BJ (cell line): ENCODE results near the gene SORCS3. TPM values are rescaled to one million over a fixed set of nuclear protein-coding genes. Genes with fewer than 3 reads are reported as not detected.

Experiments used
- CTCF ChIA-PET: fragments of 350-600 bp; formaldehyde crosslinking; extraction: SDS; loops from one replicate; lab custom pipeline; 2021; ENCODE audit warnings: antibody characterized with exemption, inconsistent platforms; lab: Yijun Ruan, JAX
- POLR2A ChIA-PET: fragments of 300-600 bp; sonication (Branson Sonifier 250); formaldehyde crosslinking; extraction: SDS; loops from one replicate; lab custom pipeline; 2021; ENCODE audit warnings: antibody characterized with exemption; lab: Charles Lee
- DNase-seq: peaks from one replicate; pipeline ENCODE4 v3.0.0-alpha.2; 2011; ENCODE audit warnings: low read depth
- H3K27me3 ChIP-seq: 2 replicates; pipeline ENCODE4 v1.6.0; 2011; ENCODE audit warnings: low read length; ENCODE audit not compliant: control insufficient read depth, insufficient read depth
- H3K36me3 ChIP-seq: 2 replicates; pipeline ENCODE4 v1.5.1; 2011; ENCODE audit warnings: low read length; ENCODE audit not compliant: control insufficient read depth, insufficient read depth
- H3K4me3 ChIP-seq: 2 replicates; pipeline ENCODE4 v1.5.1; 2011; ENCODE audit warnings: low read depth, mild to moderate bottlenecking, control low read depth, low read length
- CTCF ChIP-seq: IDR thresholded peaks from 2 replicates; pipeline ENCODE4 v1.5.1; 2011; ENCODE audit warnings: low read depth, mild to moderate bottlenecking, control low read depth, inconsistent platforms, low read length, moderate library complexity; ENCODE audit not compliant: insufficient read depth
- polyA plus RNA-seq: library from polyadenylated mRNA; depleted of rRNA; stranded (reverse); fragments of >200 nt; gene quantifications from 2 replicates; pipeline ENCODE4 v1.2.3, GENCODE V29; 2011

Gene SORCS3
- polyA plus RNA-seq, 1 experiment, result not detected

GRCh38 chr10:105197598-105198364 is 556.7 kb downstream of the SORCS3 start:
- POLR2A ChIA-PET, result no interaction called here
- Histone ChIP-seq H3K36me3 (no peaks in the 10 kb centered on the region), H3K4me3 (no peak overlapping the region), H3K27me3 (no peaks in the 10 kb centered on the region)
- DNase-seq, result no peak
- TF ChIP-seq CTCF, result no peak
- CTCF ChIA-PET, result no interaction called here

- no peaks in the 10 kb centered on the region for H3K36me3 ChIP-seq
- TF ChIP-seq CTCF, result no peak
- H3K4me3 ChIP-seq, result no peak overlapping the region
- no peak for DNase-seq
- no peaks in the 10 kb centered on the region for H3K27me3 ChIP-seq
- ChIA-PET POLR2A (no interaction called here), CTCF (interaction anchor here (0.8 kb wide), 1 partner anchor 52 kb away, joined by 3 read pairs; no protein-coding TSS in a partner anchor)
Observed at GRCh38 chr10:105206616-105207015, 565.5 kb downstream of the SORCS3 start.

DNA sequence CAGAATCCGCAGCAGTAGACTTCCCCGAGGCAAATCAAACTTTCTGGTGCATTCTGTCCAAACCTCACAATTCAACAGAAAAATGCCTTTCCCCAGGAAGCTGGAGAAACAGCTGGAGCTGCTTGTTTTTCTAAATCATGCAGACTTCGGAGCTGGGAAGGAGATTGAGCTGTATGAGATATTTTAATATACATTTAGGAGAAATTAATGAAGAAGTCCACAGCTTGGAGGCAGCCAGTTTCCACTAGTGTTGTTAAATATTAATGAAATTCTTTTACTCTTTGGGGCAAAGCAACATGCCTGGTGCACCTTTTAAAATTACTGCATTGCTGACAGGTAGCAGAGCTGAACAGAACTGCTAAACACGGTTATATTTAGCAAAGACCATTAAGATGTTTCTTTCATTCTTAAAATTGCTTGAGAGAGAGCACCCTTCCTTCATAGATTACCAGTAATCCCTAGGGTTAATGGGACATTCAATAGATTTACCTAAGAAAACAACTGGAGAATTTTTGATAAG is 566.4 kb downstream of the SORCS3 start:
- H3K27me3 ChIP-seq, result no peaks in the 10 kb centered on the region
- no peak for TF ChIP-seq CTCF
- no peak for DNase-seq
- no peak overlapping the region for H3K4me3 ChIP-seq
- CTCF ChIA-PET, result no interaction called here
- no peaks in the 10 kb centered on the region for H3K36me3 ChIP-seq
- POLR2A ChIA-PET, result no interaction called here

GRCh38 chr10:105210546-105210945 is 569.5 kb downstream of the SORCS3 start:
- no peaks in the 10 kb centered on the region for H3K27me3 ChIP-seq
- no peak for TF ChIP-seq CTCF
- H3K4me3 ChIP-seq, result no peak overlapping the region
- no peaks in the 10 kb centered on the region for H3K36me3 ChIP-seq
- ChIA-PET CTCF (no interaction called here), POLR2A (no interaction called here)
- DNase-seq, result no peak

DNA sequence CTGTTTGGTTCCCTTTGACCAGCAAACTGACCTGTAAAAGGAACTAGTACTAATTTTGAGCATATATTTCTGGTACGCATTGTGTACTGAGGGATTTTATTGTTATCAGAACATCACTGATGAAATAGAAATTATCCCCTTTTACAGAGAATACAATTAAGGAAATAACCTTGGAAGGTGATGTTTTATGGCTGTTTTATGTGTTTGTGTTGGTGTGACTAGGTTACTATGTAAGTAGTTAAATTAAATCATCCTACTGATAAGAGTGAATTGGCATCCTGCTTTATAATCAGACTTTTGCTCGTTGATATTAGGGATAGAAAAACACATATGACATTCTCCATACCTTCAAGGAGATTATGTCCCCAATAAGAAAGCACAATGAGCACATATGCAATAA is 596.6 kb downstream of the SORCS3 start:
- DNase-seq, result no peak
- H3K4me3 ChIP-seq, result no peak overlapping the region
- no peak for TF ChIP-seq CTCF
- CTCF ChIA-PET, result no interaction called here
- POLR2A ChIA-PET, result no interaction called here
- no peaks in the 10 kb centered on the region for H3K36me3 ChIP-seq
- H3K27me3 ChIP-seq, result no peaks in the 10 kb centered on the region
